HUES48 (cell line): ENCODE measurements around the gene PHC2.

ENCODE experiments used
- H3K27ac ChIP-seq: one replicate; pipeline ENCODE4 v1.7.0; 2013; ENCODE audit warnings: low read depth, low read length, inconsistent platforms
- H3K27me3 ChIP-seq: 2 replicates; pipeline ENCODE4 v1.6.1; 2013; ENCODE audit warnings: mild to moderate bottlenecking, low read length; ENCODE audit not compliant: control insufficient read depth, insufficient read depth
- H3K36me3 ChIP-seq: 2 replicates; pipeline ENCODE4 v1.6.1; 2013; ENCODE audit warnings: low read length; ENCODE audit not compliant: control insufficient read depth, insufficient read depth
- H3K4me1 ChIP-seq: 2 replicates; pipeline ENCODE4 v1.6.1; 2013; ENCODE audit warnings: mild to moderate bottlenecking, low read length; ENCODE audit not compliant: control insufficient read depth, insufficient read depth
- H3K4me3 ChIP-seq: 2 replicates; pipeline ENCODE4 v1.5.1; 2013; ENCODE audit warnings: mild to moderate bottlenecking, low read depth, low read length
- H3K9ac ChIP-seq: 2 replicates; pipeline ENCODE4 v1.6.1; 2013; ENCODE audit warnings: mild to moderate bottlenecking, low read depth, low read length, moderate library complexity
- H3K9me3 ChIP-seq: 2 replicates; pipeline ENCODE4 v1.6.1; 2013; ENCODE audit warnings: low read length; ENCODE audit not compliant: control insufficient read depth, insufficient read depth

PHC2 gene

DNA sequence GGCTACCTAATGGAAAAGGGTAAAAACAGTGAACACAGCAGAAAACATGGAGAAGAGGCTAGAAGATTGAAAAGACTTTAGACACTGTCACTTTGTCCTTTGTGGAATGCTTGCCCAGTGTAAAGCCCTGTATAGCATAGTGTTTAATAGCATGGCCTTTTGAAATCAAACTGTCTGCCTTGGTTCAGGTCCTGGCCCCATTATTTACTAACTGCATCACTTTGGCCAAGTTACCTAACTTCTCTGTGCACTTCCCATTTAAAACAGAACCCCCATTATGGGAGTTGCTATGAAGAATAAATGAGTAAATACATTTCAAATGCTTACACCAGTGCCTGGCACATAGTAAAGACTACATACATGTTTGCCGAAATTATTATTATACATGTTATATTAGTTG, 12.1 kb downstream of the PHC2 start:
- no peaks in the 10 kb centered on the region for H3K36me3 ChIP-seq
- H3K9me3 ChIP-seq, result peaks cover 13% of the 10 kb centered on the region; the same call in 1 of the 2 replicates
- H3K27me3 ChIP-seq, result no peaks in the 10 kb centered on the region
- H3K4me1 ChIP-seq, result peaks cover 4% of the 10 kb centered on the region; the same call in 1 of the 2 replicates
- no peak overlapping the region for H3K4me3 ChIP-seq
- H3K9ac ChIP-seq, result no peak overlapping the region
- H3K27ac ChIP-seq, result no peak overlapping the region

DNA sequence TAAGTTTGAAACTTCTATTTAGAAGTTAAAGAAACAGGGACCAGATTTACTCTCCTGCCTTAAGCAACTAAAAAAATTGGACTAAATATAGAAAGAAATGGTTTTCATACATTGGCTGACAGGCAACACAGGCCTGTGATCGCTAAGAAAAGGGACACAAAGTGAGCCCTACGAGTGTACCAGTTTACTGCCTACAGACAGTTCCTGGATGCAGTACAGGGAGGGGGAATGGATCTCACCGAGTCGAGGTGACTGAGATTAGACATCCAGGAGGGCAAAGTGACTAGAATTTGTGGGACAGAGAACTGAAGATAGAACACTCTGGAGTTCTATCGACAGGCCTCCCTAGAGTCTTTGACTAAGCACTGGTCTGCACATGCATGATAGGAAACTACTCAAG, 16.0 kb downstream of the PHC2 start:
- Histone ChIP-seq H3K4me3 (no peak overlapping the region), H3K27me3 (no peaks in the 10 kb centered on the region), H3K27ac (no peak overlapping the region), H3K9ac (no peak overlapping the region), H3K9me3 (peaks cover 13% of the 10 kb centered on the region; the same call in 1 of the 2 replicates), H3K36me3 (no peaks in the 10 kb centered on the region), H3K4me1 (peaks cover 7% of the 10 kb centered on the region; the same call in 1 of the 2 replicates)

DNA sequence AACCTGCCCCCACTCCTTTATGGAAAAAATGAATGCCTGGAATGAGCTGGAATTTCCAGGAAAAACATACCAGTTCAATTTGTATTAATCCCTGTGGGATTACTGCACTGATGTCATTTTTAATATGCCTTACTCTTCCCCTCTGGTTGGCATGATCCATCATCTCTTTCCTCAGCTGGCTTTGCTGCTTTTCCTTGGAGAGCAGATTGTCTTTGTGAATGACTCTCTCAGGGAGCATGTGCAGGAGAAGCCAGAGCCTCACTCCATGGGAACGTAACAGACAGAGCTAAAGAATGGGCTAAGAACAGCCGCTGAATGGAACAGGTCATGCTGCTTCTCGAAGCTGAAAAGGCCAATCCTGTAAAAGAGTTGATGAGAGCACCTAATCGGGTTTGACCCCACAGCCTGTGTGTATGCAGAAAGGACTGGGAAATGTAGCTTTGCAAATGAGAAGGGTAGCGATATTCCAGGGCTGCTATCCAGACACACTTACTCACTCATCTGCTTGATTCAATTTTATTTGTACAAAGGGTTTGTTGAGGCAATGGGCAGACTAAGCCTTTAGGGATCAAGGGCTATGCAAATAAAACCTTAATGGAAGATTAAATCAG, 20.7 kb downstream of the PHC2 start:
- no peaks in the 10 kb centered on the region for H3K27me3 ChIP-seq
- no peaks in the 10 kb centered on the region; the same call in 1 of the 2 replicates for H3K9me3 ChIP-seq
- H3K4me3 ChIP-seq, result no peak overlapping the region
- peak overlapping the region; percentile 14 for H3K27ac ChIP-seq
- H3K36me3 ChIP-seq, result no peaks in the 10 kb centered on the region
- no peak overlapping the region for H3K9ac ChIP-seq
- H3K4me1 ChIP-seq, result peaks cover 7% of the 10 kb centered on the region; the same call in 1 of the 2 replicates

GRCh38 chr1:33408093-33408436, 22.8 kb downstream of the PHC2 start:
- Histone ChIP-seq H3K9ac (no peak overlapping the region), H3K4me1 (peaks cover 7% of the 10 kb centered on the region; the same call in 1 of the 2 replicates), H3K27ac (no peak overlapping the region), H3K9me3 (no peaks in the 10 kb centered on the region; the same call in 1 of the 2 replicates), H3K27me3 (no peaks in the 10 kb centered on the region), H3K4me3 (no peak overlapping the region), H3K36me3 (no peaks in the 10 kb centered on the region)

DNA sequence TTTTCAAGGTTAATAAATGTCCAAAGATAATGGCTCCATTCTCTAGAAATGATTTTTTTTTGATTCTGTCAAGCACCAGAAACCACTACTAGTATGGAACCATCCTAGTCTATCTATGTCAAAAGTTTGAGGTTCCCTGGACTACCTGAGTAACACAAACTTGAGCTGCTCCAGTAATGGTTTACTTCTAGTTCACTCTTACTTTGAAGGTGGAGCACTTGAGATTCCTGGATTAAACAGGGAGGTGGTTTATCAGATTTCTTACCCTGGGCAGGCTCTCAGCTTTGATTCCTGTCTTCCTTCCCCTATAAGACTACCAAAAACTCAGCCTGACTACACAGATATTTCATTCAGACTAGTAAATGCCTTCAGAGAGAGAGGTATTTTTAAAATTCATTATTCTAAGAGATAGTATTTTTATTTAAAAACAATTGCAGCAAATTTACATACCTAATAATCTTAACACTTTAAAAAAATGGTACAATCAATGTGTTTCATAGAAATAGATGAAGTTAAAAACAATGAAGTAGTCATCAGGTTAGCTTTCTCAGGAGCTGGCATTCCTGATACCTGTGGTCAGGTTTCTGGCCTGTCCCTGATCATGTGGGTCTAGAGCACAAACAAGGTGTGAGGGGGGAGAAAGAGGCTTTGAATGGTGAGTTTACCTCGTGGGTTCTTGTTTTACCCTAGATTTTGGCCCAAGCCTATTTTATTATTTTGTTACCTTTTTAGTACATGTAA, 23.4 kb downstream of the PHC2 start:
- Histone ChIP-seq H3K36me3 (no peaks in the 10 kb centered on the region), H3K4me1 (peaks cover 7% of the 10 kb centered on the region; the same call in 1 of the 2 replicates), H3K27ac (no peak overlapping the region), H3K27me3 (no peaks in the 10 kb centered on the region), H3K9me3 (no peaks in the 10 kb centered on the region; the same call in 1 of the 2 replicates), H3K4me3 (no peak overlapping the region), H3K9ac (no peak overlapping the region)

DNA sequence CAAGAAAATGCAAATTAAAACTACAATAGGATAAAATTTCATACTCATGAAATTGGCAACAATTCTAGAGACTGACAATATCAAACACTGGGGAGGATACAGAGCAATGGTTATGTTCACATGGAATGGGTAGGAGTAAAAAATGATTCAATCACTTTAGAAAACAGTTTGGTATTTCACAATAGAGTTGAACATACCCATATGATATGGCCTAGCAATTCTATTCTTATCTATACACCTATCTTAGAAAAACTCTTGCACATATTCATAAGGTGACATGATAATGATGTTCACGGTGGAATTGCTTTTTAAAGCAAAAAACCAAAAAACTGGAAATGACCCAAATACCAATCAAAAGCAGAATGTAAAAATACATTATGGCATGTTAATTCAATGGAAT, 28.7 kb downstream of the PHC2 start:
- Histone ChIP-seq H3K27ac (no peak overlapping the region), H3K9ac (no peak overlapping the region), H3K27me3 (no peaks in the 10 kb centered on the region), H3K4me1 (0 out of 2 replicates have a peak, but pooled peaks cover 6% of the 10 kb centered on the region), H3K4me3 (no peak overlapping the region), H3K9me3 (no peaks in the 10 kb centered on the region; the same call in 1 of the 2 replicates), H3K36me3 (no peaks in the 10 kb centered on the region)

DNA sequence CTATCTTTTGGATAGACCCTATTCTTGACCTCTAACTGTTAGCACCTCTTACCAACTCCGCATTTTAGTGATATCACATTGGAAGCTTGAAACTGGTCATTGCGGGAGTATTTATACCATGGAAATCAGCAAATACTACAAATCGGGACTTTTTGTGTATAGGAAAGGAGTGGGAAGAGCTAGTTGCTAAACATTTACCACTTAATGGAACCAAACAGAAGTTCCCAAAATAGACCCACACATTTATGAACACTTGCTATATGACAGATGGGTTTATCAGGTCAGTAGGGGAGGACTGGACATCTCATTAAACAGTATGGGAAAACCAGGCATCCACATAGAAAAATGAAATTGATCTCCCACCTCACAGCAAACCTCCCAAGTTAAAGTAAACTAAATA, 29.4 kb downstream of the PHC2 start:
- H3K9ac ChIP-seq, result no peak overlapping the region

DNA sequence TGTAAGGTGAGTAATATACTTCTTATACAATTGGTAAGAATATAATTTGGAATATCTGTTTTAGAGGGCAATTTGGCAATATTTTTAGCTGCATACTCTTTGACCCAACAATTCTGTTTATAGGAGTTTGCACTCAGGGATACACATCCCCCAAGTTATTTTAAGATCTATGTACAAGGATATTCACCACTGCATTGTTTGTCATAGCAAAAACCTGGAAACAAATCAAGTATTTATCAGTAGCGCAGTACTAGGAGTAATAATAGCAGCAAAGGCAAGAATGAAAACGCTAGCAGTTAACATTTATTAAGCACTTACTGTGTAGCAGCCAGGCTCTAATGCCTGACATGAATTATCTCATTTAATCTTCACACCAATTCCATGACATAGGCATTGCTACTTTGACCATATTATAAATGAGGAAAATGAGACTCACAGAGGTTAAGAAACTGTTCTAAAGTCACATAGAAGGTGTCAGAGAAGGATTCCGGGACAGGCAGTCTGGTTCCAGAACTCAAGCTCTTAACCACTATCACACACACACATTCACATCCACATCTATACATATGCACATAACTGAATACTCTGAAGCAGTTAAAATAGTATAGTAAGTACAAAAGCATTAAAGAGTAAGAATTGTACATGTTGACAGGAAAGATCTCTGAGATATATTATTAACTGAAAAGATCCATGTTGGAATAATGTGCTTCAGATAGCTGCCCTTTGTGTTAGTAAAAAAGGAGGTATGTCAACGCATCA, 30.6 kb downstream of the PHC2 start:
- Histone ChIP-seq H3K27ac (no peak overlapping the region), H3K36me3 (no peaks in the 10 kb centered on the region), H3K4me1 (0 out of 2 replicates have a peak, but pooled peaks cover 6% of the 10 kb centered on the region), H3K9ac (no peak overlapping the region), H3K27me3 (no peaks in the 10 kb centered on the region), H3K4me3 (no peak overlapping the region), H3K9me3 (no peaks in the 10 kb centered on the region)

More for the DNA sequence above, 29.4 kb downstream of the PHC2 start:
- Histone ChIP-seq H3K27me3 (no peaks in the 10 kb centered on the region), H3K27ac (no peak overlapping the region), H3K9me3 (no peaks in the 10 kb centered on the region; the same call in 1 of the 2 replicates), H3K4me1 (0 out of 2 replicates have a peak, but pooled peaks cover 6% of the 10 kb centered on the region), H3K4me3 (no peak overlapping the region), H3K36me3 (no peaks in the 10 kb centered on the region)

- Histone ChIP-seq H3K4me1 (0 out of 2 replicates have a peak, but pooled peaks cover 6% of the 10 kb centered on the region), H3K36me3 (no peaks in the 10 kb centered on the region), H3K27ac (no peak overlapping the region), H3K4me3 (no peak overlapping the region), H3K9ac (no peak overlapping the region), H3K9me3 (no peaks in the 10 kb centered on the region), H3K27me3 (no peaks in the 10 kb centered on the region)
Observed at GRCh38 chr1:33399375-33399774, 31.5 kb downstream of the PHC2 start.

DNA sequence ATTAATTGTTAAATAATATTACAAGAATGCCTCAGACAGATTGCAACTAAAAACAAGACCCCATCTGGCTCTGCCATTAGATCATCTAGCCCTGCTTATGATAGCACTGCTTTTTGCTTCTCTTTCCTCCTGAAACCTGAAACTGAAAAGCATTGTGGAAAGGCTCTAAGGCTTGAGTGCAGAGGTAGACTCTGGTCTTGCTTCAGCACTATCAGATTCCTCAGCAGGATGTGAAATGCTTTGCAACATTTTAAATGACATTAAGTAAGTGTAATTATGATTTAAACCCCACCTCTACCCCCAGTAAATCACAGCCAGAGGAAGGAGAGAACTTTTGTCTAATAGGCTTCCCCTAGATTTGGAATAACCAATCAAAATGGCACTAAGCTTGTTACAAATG, 32.9 kb downstream of the PHC2 start:
- Histone ChIP-seq H3K9ac (no peak overlapping the region), H3K4me3 (no peak overlapping the region), H3K36me3 (no peaks in the 10 kb centered on the region), H3K27me3 (no peaks in the 10 kb centered on the region), H3K9me3 (no peaks in the 10 kb centered on the region), H3K27ac (no peak overlapping the region), H3K4me1 (peaks cover 7% of the 10 kb centered on the region; the same call in 1 of the 2 replicates)
